Chondrocyte (in vitro differentiated cells): Measurements from ENCODE around the gene TMEM108. TPM values are rescaled to one million over a fixed set of nuclear protein-coding genes. Genes with fewer than 3 reads are reported as not detected.
A peak's percentile ranks its signal among the peaks of the same experiment; 100 is the strongest.

Experiments
- DNase-seq: peaks from one replicate; pipeline ENCODE4 v3.0.0; 2021; ENCODE audit warnings: mixed read lengths, low spot score
- H3K27ac Mint-ChIP-seq: one replicate; pipeline ENCODE4 v1.8.0; 2021; ENCODE audit warnings: mild to moderate bottlenecking, moderate library complexity, mixed read lengths; ENCODE audit not compliant: unreplicated experiment
- H3K27me3 Mint-ChIP-seq: 2 replicates; pipeline ENCODE4 v1.8.0; 2021; ENCODE audit warnings: low read depth, mixed read lengths
- H3K36me3 Mint-ChIP-seq: 2 replicates; pipeline ENCODE4 v1.8.0; 2021; ENCODE audit warnings: low read depth, mixed read lengths
- H3K4me1 Mint-ChIP-seq: 2 replicates; pipeline ENCODE4 v1.8.0; 2021; ENCODE audit warnings: low read depth, mild to moderate bottlenecking, mixed read lengths
- H3K4me3 Mint-ChIP-seq: one replicate; pipeline ENCODE4 v1.8.0; 2021; ENCODE audit warnings: mild to moderate bottlenecking, moderate library complexity, mixed read lengths; ENCODE audit not compliant: unreplicated experiment
- H3K9me3 Mint-ChIP-seq: 2 replicates; pipeline ENCODE4 v1.8.0; 2021; ENCODE audit warnings: low read depth, mixed read lengths
- CTCF ChIP-seq: fragments of 200-600 bp; sonication (generic); IDR thresholded peaks from 2 replicates; pipeline ENCODE4 v1.5.0; 2021; ENCODE audit warnings: antibody characterized with exemption, mild to moderate bottlenecking, moderate library complexity
- total RNA-seq: library from RNA; stranded (reverse); gene quantifications from 3 replicates; pipeline ENCODE4 v1.2.1, GENCODE V29; 2021

Gene TMEM108
- total RNA-seq, 1 donor from 2014 or later, result 5.6 TPM

GRCh38 chr3:133376810-133377209 lies 338.6 kb downstream of the TMEM108 start:
- Mint-ChIP-seq H3K4me1 (peaks cover 4% of the 10 kb centered on the region), H3K4me3 (no peak overlapping the region), H3K9me3 (no peaks in the 10 kb centered on the region), H3K27me3 (peaks cover 3% of the 10 kb centered on the region), H3K27ac (no peak overlapping the region), H3K36me3 (no peaks in the 10 kb centered on the region)
- TF ChIP-seq CTCF, result no peak
- no peak for DNase-seq

GRCh38 chr3:133377396-133377795 lies 339.2 kb downstream of the TMEM108 start:
- Mint-ChIP-seq H3K4me1 (peaks cover 4% of the 10 kb centered on the region), H3K27ac (no peak overlapping the region), H3K27me3 (peaks cover 3% of the 10 kb centered on the region), H3K4me3 (no peak overlapping the region), H3K9me3 (no peaks in the 10 kb centered on the region), H3K36me3 (no peaks in the 10 kb centered on the region)
- DNase-seq, result no peak
- peak; percentile 78 for TF ChIP-seq CTCF

- H3K4me1 Mint-ChIP-seq, result peaks cover 8% of the 10 kb centered on the region
- H3K9me3 Mint-ChIP-seq, result no peaks in the 10 kb centered on the region
- H3K4me3 Mint-ChIP-seq, result no peak overlapping the region
- peaks cover 3% of the 10 kb centered on the region for H3K27me3 Mint-ChIP-seq
- DNase-seq, result no peak
- TF ChIP-seq CTCF, result no peak
- no peak overlapping the region for H3K27ac Mint-ChIP-seq
- H3K36me3 Mint-ChIP-seq, result no peaks in the 10 kb centered on the region
These were observed 341.7 kb downstream of the TMEM108 start for GRCh38 chr3:133379926-133380325.

- Mint-ChIP-seq H3K27me3 (peaks cover 3% of the 10 kb centered on the region), H3K36me3 (no peaks in the 10 kb centered on the region), H3K4me1 (peaks cover 8% of the 10 kb centered on the region), H3K4me3 (no peak overlapping the region), H3K27ac (no peak overlapping the region), H3K9me3 (no peaks in the 10 kb centered on the region)
- DNase-seq, result no peak
- no peak for TF ChIP-seq CTCF
These were observed 342.5 kb downstream of the TMEM108 start for GRCh38 chr3:133380481-133381225.

GRCh38 chr3:133381346-133382109 lies 343.3 kb downstream of the TMEM108 start:
- Mint-ChIP-seq H3K9me3 (no peaks in the 10 kb centered on the region), H3K36me3 (no peaks in the 10 kb centered on the region), H3K27me3 (peaks cover 3% of the 10 kb centered on the region), H3K27ac (no peak overlapping the region), H3K4me1 (peaks cover 8% of the 10 kb centered on the region), H3K4me3 (no peak overlapping the region)
- no peak for DNase-seq
- TF ChIP-seq CTCF, result no peak
